ENCODE results near the gene MATCAP1.
A peak's percentile ranks its signal among the peaks of the same experiment; 100 is the strongest.

The MATCAP1 gene

DNA sequence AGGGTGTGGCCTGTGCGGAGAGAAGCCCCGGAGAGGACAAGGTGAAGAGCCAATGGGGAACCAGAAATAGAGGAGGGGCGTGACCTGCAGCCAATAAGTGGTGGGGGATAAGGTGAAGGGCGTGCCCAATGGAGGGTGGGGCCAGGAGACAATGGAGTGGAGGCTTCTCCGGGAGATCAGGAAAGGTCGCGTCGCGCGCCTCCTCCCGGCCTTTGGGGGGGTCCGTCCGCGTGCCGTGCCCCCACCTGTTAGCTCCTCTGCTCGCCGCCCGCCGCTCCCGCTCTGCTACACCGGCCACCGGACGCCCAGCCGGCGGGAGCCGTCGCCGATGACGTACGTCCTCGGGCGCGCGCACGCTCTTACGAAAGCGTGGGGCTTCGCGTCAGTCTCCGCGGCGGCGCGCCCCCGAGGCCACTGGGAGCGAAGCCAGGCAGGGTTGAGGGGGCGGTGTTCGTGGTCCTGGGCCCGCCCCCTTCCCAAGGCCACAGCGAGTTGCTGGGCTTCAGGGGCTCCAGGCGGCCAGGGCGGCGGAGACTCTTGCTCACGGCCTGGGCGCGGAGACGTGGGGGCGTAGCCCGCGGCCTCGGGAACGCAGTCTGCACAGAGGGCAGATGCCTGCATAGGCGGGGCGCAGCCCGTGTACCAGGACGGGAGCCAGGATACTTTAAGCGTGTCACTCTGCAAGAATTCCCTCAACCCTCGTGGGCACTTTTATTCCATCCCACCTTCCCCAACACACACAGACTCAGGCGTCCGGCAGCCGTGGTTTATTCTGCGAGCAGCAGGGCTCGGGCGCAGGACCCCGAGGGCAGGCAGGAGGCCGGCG, at the start of gene MATCAP1:
Gene MATCAP1, minus strand, starts transcription at position 337 of the 826 bp plus-strand sequence. CDS start 3,353 bp downstream, outside the sequence.
- H3K27ac Mint-ChIP-seq, result no peak within 1 kb of the TSS
- no peaks in the 10 kb centered on the region for H3K9me3 Mint-ChIP-seq
- DNase-seq, result peak; percentile 92 to 94
- H3K27me3 Mint-ChIP-seq, result peaks cover 35% of the 10 kb centered on the region
- peak; percentile 95 for ATAC-seq
- H3K4me1 Mint-ChIP-seq, result peaks cover 18% of the 10 kb centered on the region
- H3K4me3 Mint-ChIP-seq, result no peak within 1 kb of the TSS

DNA sequence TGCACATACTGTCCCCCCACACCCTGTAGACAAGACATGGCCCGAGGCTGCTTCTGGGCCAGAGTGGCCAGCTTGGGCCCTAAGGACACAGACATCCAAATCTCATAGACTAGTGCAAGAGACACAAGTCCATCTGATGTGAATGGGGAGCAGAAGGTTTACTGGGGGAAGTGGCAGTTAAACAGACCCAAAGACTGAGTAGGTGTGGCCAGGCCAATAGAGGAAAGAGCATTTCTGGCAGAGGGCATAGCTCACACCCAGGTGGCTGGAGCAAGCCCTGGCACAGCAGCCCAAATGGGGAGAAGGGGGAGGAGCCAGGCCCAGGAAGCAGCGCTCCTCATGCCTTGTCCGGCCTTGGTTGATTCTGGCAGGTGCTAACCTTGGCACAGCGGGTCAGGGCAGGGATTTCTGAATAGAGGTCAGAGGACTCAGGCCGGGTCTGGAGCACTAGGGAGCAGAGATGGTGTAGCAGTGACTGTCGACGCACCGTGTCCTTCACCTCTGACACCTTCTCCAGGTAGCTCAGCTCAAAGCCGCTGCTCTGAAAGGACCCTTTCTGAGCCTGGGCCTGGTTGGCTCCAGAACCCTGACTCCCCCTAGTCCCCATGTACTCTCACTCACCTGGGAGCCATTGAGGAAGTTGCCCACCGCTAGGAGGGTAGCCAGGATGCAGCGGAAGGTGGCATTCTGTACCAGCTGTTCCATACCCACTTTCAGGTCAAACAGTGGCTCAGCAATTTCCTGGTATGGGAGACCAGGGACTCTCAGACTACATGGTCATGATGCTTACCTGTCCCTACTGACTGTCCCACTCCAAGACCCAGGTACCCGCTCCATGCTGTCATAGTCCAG, 47.3 kb upstream of the MATCAP1 start:
- peaks cover 40% of the 10 kb centered on the region for H3K4me1 Mint-ChIP-seq
- H3K27ac Mint-ChIP-seq, result no peak overlapping the region
- no peak for ATAC-seq
- no peak overlapping the region for H3K4me3 Mint-ChIP-seq
- no peaks in the 10 kb centered on the region for H3K9me3 Mint-ChIP-seq
- no peak for DNase-seq
- H3K27me3 Mint-ChIP-seq, result no peaks in the 10 kb centered on the region

DNA sequence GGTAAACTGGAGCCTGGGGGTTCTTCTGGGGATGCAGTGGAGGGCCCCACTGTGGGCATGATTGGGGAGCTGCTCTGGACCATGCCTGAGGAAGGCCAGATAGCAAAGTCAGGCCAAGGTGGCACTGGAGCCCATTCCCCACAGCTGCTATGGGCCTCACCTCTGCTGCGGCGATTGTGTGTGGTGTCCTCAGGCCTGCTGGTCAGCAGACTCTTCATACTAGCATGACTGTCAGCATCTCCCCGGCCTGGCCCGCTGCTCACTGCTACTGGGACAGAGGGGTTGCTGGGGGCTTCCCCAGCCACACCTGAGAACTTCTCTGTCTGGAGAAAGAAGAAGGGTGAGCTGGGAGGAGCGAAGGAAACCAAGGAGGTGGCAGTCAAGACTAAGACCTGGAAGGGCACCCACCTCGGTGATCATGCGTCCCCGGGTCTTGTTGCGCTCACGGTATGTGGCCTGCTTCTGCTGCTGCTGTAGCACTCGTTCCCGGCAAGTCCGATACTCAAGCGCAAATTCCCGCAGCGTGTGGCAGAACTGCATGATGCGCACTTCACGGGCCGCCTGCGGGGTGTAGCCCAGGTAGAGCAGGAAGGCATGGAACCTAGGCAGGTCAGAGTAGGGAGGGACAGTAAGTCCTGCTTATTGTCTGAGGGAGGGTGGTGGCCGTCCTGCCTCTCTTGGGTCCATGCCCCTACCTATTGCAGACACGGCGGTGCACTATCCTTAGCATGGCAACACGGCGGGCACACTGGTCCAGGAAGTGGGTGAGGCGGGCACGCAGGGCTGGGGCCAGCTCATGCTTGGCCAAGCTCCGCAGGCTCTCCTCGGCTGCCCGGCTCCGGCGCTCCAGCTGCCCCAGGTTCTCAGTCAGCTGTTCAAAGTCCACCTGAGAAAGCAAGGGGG, 46.4 kb upstream of the MATCAP1 start:
- DNase-seq (no peak), ATAC-seq (no peak)
- H3K27ac Mint-ChIP-seq, result peak overlapping the region in 1 of 2 donors; percentile 55
- H3K9me3 Mint-ChIP-seq, result no peaks in the 10 kb centered on the region
- peaks cover 45% of the 10 kb centered on the region for H3K4me1 Mint-ChIP-seq
- no peaks in the 10 kb centered on the region for H3K27me3 Mint-ChIP-seq
- peak overlapping the region in 1 of 2 donors; percentile 11 for H3K4me3 Mint-ChIP-seq

DNA sequence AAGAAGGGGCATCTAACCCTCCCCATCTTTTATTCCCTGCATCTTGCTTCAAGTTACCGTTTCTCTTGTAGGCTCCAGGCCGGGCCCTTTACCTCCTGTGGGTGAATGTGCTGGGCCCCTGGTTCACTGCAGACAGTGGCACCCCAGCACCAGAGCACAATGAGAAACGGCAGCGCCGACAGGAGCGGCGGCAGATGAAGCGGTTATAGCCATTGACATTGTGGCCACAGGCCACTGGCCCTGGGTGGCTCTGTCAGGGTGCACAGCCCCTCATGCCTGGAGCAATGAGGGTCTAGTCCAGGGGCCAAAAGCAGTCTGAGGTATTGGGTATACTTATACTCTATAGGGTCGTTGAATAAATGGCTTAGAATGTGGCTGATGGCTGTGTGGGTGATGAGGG, 45.1 kb upstream of the MATCAP1 start:
- Mint-ChIP-seq H3K27ac (no peak overlapping the region), H3K27me3 (no peaks in the 10 kb centered on the region), H3K4me3 (peak overlapping the region; percentile 45 to 98), H3K9me3 (no peaks in the 10 kb centered on the region), H3K4me1 (peaks cover 56% of the 10 kb centered on the region)
- no peak for DNase-seq
- ATAC-seq, result no peak

DNA sequence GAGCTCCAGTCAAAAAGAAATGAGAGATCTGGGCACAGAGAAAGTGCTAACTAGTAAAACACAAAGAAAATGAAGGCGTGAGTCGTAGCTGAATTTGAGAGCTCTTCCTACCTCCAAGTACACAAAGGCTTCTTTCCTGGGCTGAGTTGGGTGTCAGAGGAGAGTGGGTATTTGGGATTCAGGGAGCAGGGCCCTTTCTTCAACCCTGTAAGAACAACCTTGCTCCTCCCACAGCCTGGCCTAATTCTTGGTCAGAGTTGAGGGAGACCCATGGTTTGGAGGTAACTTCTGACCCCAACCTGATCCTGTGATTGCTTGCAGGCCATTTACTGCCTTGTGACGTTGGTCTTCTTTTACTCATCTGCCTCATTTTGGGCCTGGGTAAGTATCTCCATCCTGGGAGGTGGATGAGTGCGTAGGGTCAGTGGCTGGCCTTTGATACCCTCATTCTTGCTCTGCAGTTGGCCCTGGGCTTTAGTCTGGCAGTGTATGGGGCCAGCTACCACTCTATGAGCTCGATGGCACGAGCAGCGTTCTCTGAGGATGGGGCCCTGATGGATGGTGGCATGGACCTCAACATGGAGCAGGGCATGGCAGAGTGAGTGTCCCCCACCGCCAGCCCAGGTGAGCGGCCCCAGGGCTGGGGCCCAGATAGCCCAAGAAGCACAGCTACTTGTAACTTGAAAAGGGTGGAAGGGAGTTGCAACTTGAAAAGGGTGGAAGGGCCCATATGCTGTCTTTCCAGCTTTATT, 44.4 kb upstream of the MATCAP1 start:
- H3K4me3 Mint-ChIP-seq, result peak overlapping the region; percentile 98 to 100
- peaks cover 56% of the 10 kb centered on the region for H3K4me1 Mint-ChIP-seq
- ATAC-seq (no peak), DNase-seq (no peak)
- no peaks in the 10 kb centered on the region for H3K27me3 Mint-ChIP-seq
- H3K9me3 Mint-ChIP-seq, result no peaks in the 10 kb centered on the region
- peak overlapping the region; percentile 96 to 98 for H3K27ac Mint-ChIP-seq

DNA sequence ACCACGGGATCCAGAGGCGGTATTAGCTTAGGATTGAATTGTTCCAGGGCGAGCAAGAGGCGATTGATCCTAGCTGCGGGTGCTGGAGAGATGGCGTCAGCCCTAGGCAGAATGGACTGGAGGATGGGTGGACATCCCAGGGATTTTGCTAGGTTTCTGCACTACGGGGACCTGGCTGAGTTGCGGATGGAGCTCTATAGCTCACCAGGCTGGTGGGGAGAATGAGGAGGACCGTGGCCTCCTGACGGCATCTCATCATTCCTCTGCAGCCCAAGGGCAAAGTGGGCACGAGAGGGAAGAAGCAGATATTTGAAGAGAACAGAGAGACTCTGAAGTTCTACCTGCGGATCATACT, 43.8 kb upstream of the MATCAP1 start:
- H3K4me1 Mint-ChIP-seq, result peaks cover 56% of the 10 kb centered on the region

DNA sequence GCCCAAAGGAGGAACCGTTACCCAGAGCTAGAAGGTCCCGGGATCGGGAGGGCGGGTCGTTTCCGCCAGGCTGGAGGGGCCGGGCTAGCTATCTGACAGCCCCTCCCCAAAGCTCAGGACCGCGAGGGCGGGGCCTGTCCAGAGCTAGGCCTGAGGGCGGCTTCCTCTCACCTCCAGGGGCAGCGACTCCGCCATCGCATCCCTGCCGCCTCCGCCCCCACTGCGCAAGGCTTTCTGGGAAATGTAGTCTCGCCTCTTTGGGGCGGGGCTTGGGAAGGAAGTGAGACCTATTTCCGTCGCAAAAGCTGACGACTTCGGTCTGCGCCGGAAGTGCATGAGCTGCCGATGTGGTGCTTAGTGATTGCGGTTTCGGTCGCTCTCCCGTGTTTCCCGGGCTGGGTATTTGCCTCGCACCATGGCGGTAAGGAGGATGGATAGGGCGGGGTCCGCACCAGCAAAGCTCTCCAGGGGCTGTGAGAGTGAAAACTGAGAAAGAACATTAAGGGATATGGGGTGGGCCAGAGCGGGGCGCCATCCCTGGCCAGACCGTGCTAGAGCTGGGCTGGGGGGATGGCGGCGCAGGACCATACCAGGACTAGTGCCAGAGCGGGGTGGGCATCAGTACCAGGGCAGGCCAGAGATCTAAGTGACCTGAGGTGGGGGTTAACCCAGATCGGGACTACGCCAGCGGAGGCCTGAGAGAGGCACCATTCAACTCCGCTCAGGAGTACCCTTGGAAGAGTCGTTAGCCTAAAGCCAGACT, 43.2 kb upstream of the MATCAP1 start, which contains the start of gene TMEM208:
Gene TMEM208, plus strand, starts transcription at position 327 of the 763 bp plus-strand sequence. Its CDS starts 89 bp downstream, at position 416.
- no peaks in the 10 kb centered on the region for H3K9me3 Mint-ChIP-seq
- peak within 1 kb of the TSS; percentile 96 to 98 for H3K27ac Mint-ChIP-seq
- H3K4me3 Mint-ChIP-seq, result peak within 1 kb of the TSS; percentile 98 to 100
- DNase-seq (peak; percentile 98 to 99), ATAC-seq (peak; percentile 95)
- no peaks in the 10 kb centered on the region for H3K27me3 Mint-ChIP-seq
- H3K4me1 Mint-ChIP-seq, result peaks cover 56% of the 10 kb centered on the region

More for the DNA sequence above, 43.8 kb upstream of the MATCAP1 start:
- no peaks in the 10 kb centered on the region for H3K27me3 Mint-ChIP-seq
- DNase-seq (no peak), ATAC-seq (no peak)
- H3K4me3 Mint-ChIP-seq, result peak overlapping the region; percentile 98 to 100
- peak overlapping the region; percentile 96 to 98 for H3K27ac Mint-ChIP-seq
- H3K9me3 Mint-ChIP-seq, result no peaks in the 10 kb centered on the region

DNA sequence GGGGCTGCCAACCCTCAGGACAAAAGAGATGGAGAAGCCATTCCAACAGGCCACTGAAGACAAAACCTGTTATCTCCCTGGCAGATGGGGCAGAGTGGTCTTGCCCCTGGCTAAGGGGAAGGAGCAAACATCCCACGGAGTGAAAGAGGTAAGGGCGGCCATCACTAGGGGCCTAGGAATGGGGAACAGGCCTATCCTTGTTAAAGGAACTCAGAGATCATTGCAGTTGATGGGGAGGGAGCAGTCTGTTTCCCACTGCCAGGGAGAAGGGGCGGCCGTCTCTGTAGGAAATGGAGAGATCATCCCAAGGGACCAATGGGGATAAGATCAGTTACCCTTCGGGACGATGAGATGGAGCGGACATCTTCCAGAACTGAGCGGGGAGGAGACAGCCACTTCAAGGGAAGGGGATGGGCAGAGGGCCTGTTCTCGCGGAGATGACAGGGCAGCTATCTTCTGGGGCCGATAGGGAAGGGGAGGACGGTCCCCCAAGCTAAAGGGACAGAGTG, 42.6 kb upstream of the MATCAP1 start:
- H3K9me3 Mint-ChIP-seq, result no peaks in the 10 kb centered on the region
- peaks cover 56% of the 10 kb centered on the region for H3K4me1 Mint-ChIP-seq
- peak overlapping the region; percentile 96 to 98 for H3K27ac Mint-ChIP-seq
- H3K4me3 Mint-ChIP-seq, result peak overlapping the region; percentile 98 to 100
- no peak for DNase-seq
- peak; percentile 2 for ATAC-seq
- no peaks in the 10 kb centered on the region for H3K27me3 Mint-ChIP-seq

DNA sequence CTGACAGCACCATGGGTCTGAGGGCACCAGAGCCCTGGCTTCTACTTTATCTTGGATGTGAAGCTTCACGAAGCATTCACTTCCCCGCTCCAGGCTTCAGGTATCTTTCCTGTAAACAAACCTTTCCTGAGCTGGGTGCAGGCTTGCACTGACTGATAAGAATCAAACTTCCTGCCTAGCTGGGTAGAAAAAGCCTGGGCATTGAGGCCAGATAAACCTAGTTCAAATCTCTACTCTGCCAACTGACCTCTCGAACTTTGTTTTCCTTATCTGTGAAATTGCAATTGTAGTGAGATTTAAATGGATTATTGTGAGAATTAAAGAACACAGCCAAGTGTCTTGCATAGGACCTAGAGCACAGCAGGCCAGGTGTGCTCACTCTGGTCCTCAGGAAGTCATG, 40.2 kb upstream of the MATCAP1 start:
- Mint-ChIP-seq H3K4me1 (peaks cover 49% of the 10 kb centered on the region), H3K27me3 (no peaks in the 10 kb centered on the region), H3K9me3 (no peaks in the 10 kb centered on the region), H3K4me3 (no peak overlapping the region), H3K27ac (no peak overlapping the region)
- ATAC-seq (no peak), DNase-seq (no peak)

DNA sequence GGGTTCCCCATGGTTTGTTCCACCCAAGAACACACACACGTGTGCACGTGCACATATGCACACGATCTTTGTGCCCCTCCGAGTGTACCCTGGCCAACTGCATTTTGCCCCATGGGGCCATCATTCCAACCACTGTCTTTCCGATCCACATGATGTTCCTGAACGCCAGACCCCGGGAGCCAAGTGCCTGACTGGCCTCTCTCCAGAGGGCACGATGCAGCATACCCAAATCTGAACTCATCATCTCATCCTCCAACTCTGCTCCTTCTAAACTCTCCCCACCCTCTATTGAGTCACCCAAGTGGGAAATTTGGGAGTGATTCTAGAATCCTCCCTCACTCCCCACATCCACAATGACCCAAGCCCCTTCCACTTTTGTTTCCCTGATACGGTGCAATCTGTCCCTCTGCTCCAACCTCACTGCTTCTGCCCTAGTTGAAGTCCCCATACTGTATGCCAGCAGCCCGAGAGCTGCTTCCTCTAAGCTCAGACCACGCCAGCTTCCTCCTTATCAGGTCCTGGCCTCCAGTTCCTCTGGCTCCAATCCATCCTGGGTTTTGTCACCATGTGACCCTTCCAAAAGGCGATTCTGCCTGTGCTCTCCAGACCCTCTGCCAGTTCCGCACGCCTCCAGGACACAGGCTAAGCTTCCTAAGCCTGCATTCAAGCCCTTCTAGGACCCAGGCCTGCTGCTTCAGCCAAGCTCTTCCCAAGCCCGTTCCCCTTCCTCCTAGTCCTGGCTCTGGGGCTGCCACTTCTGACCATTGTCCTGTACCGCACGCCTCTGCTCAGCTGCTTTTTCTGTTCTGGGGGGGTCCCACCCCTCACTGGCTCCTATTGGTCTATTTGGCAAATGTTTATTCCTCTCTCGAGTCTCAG, 33.1 kb upstream of the MATCAP1 start:
- H3K4me1 Mint-ChIP-seq, result no peaks in the 10 kb centered on the region
- H3K27ac Mint-ChIP-seq, result no peak overlapping the region
- DNase-seq (no peak), ATAC-seq (no peak)
- no peaks in the 10 kb centered on the region for H3K9me3 Mint-ChIP-seq
- H3K27me3 Mint-ChIP-seq, result no peaks in the 10 kb centered on the region
- H3K4me3 Mint-ChIP-seq, result no peak overlapping the region

DNA sequence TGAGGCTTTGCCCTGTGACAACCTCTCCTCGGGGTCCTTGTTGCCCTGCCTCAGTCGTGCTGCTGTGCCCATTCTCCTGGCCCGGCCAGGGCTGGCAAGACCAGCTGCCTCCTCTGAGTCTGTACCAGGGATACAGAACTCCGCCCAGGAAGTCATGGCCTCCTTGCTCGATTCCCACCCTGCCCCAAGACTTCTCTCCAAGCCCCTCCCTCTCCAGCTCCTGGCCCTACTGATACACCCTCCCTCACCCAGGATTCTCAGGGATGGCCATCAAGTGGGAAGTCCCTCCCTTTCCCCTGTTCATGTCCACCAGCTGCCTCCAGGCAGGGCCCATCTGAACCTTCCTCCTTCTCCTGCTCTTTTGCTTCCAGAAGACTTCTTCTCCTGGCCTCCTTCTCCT, 31.9 kb upstream of the MATCAP1 start:
- Mint-ChIP-seq H3K27me3 (no peaks in the 10 kb centered on the region), H3K9me3 (no peaks in the 10 kb centered on the region), H3K4me3 (no peak overlapping the region), H3K27ac (peak overlapping the region in 1 of 2 donors; percentile 1), H3K4me1 (no peaks in the 10 kb centered on the region)
- no peak for ATAC-seq
- DNase-seq, result no peak

DNA sequence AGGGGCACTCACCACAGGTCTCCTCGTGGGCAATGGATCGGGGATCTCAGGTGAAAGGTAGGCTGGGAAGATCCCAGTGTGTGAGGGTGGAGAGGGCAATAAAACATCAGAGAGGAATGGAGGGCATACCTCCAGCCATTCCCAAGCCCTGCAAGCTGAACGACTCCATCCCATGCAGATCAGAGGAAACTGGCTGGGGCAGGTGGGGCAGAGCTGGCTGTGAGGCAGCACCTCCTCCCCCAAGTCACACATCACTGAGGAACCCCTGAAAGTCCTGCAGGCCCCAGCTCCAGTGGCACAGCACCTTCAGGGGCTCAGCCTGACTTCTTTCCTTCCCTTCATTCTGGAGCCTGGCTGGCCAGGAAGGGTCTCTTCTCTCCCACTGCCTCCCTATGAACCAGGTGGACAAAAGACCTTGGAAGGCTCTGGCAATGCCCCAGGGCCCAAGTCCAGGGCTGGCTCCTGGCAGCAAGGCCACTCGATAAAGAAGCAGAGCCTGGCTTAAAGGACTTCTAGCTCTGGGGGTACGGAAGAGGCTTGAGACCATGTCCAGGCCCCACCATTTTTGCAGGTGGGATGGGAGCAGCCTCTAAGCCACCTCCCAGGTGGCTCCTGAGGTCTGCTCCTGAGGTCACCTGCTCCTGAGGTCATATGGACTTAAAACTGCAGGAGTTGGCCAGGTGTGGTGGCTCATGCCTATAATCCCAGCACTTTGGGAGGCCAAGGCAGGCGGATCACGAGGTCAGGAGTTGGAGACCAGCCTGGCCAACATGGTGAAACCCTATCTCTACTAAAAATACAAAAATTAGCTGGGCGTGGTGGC, 29.6 kb upstream of the MATCAP1 start:
- H3K27me3 Mint-ChIP-seq, result no peaks in the 10 kb centered on the region
- no peak overlapping the region for H3K27ac Mint-ChIP-seq
- no peak for ATAC-seq
- no peak for DNase-seq
- no peak overlapping the region for H3K4me3 Mint-ChIP-seq
- no peaks in the 10 kb centered on the region for H3K4me1 Mint-ChIP-seq
- no peaks in the 10 kb centered on the region for H3K9me3 Mint-ChIP-seq

Measured in stimulated activated naive CD8-positive, alpha-beta T cell treated with anti-CD3 and anti-CD28 coated beads, Interleukin-15, amount 100 ng/mL, for 72 hours (primary cell).